HepG2 (cell line): ENCODE measurements around the gene LTBR. TPM values are rescaled to one million over a fixed set of nuclear protein-coding genes. Genes with fewer than 3 reads are reported as not detected.
A peak's percentile ranks its signal among the peaks of the same experiment; 100 is the strongest.

Experiments
- ATM ChIP-seq: fragments of 450-650 bp; IDR thresholded peaks from 2 replicates; pipeline ENCODE4 v1.7.1; 2017; ENCODE audit warnings: mild to moderate bottlenecking, borderline replicate concordance
- CEBPG ChIP-seq: IDR thresholded peaks from 2 replicates; pipeline ENCODE4 v1.6.1; 2016
- EEA1 ChIP-seq: sonication (generic); formaldehyde crosslinking; IDR thresholded peaks from 2 replicates; pipeline ENCODE4 v1.5.1; 2020; ENCODE audit warnings: mild to moderate bottlenecking, missing genetic modification reagents, borderline replicate concordance
- FOXP1 ChIP-seq, 2 experiments: fragments of 450-650 bp in 1 of 2; IDR thresholded peaks; 2 replicates each; pipeline ENCODE4 v1.6.1; 2017 to 2018; ENCODE audit warnings: antibody characterized with exemption in 1 of 2
- HOXA5 ChIP-seq: sonication (generic); formaldehyde crosslinking; IDR thresholded peaks from 2 replicates; pipeline ENCODE4 v1.4.0; 2020; ENCODE audit warnings: missing genetic modification reagents
- IKZF4 ChIP-seq: sonication (generic); formaldehyde crosslinking; IDR thresholded peaks from 2 replicates; pipeline ENCODE4 v1.5.1; 2020; ENCODE audit warnings: borderline replicate concordance, mild to moderate bottlenecking, low read depth, missing genetic modification reagents; ENCODE audit errors: not compliant biosample characterization
- KLF15 ChIP-seq: sonication (generic); formaldehyde crosslinking; IDR thresholded peaks from 2 replicates; pipeline ENCODE4 v1.8.1; 2023; ENCODE audit warnings: borderline replicate concordance, mild to moderate bottlenecking, inconsistent platforms, missing genetic modification reagents, mixed read lengths
- KLF16 ChIP-seq, 2 experiments: sonication (generic) in 1 of 2; formaldehyde crosslinking in 1 of 2; IDR thresholded peaks; 2 replicates each; pipeline versions ENCODE4 v1.6.1 to v1.8.0; 2016 to 2023; ENCODE audit warnings: missing genetic modification reagents in 2 of 2, missing compliant biosample characterization in 1 of 2
- MBD4 ChIP-seq: IDR thresholded peaks from 2 replicates; pipeline ENCODE4 v1.6.1; 2012; ENCODE audit warnings: low read length, inconsistent platforms, borderline replicate concordance
- MXI1 ChIP-seq: IDR thresholded peaks from 3 replicates; pipeline ENCODE4 v1.6.1; 2012; ENCODE audit warnings: low read depth, low read length, inconsistent platforms, borderline replicate concordance
- POLR2AphosphoS5 ChIP-seq: IDR thresholded peaks from 2 replicates; pipeline ENCODE4 v1.6.1; 2012; ENCODE audit warnings: low read depth, low read length
- RFX1 ChIP-seq: fragments of 450-650 bp; IDR thresholded peaks from 2 replicates; pipeline ENCODE4 v1.6.1; 2017
- SMAD9 ChIP-seq: sonication (generic); formaldehyde crosslinking; IDR thresholded peaks from 2 replicates; pipeline ENCODE4 v1.5.1; 2020; ENCODE audit warnings: mild to moderate bottlenecking, missing genetic modification reagents
- SP4 ChIP-seq: sonication (generic); formaldehyde crosslinking; IDR thresholded peaks from 2 replicates; pipeline ENCODE4 v1.8.1; 2023; ENCODE audit warnings: mild to moderate bottlenecking, missing genetic modification reagents
- STAT6 ChIP-seq: sonication (generic); formaldehyde crosslinking; IDR thresholded peaks from 2 replicates; pipeline ENCODE4 v1.4.0; 2020; ENCODE audit warnings: missing genetic modification reagents, mild to moderate bottlenecking, borderline replicate concordance
- TEF ChIP-seq: sonication (generic); formaldehyde crosslinking; IDR thresholded peaks from 2 replicates; pipeline ENCODE4 v1.5.0; 2020; ENCODE audit warnings: missing genetic modification reagents
- TFAP4 ChIP-seq: sonication (generic); IDR thresholded peaks from 2 replicates; pipeline ENCODE4 v1.6.1; 2016; ENCODE audit warnings: low read depth, borderline replicate concordance
- TSC22D2 ChIP-seq: sonication (generic); formaldehyde crosslinking; IDR thresholded peaks from 2 replicates; pipeline ENCODE4 v1.5.1; 2020; ENCODE audit warnings: missing genetic modification reagents, mild to moderate bottlenecking, borderline replicate concordance
- ZFX ChIP-seq: sonication (generic); formaldehyde crosslinking; IDR thresholded peaks from 2 replicates; pipeline ENCODE4 v1.4.0; 2020; ENCODE audit warnings: mild to moderate bottlenecking, low read depth, missing genetic modification reagents, moderate library complexity
- ZNF20 ChIP-seq: sonication (generic); formaldehyde crosslinking; IDR thresholded peaks from 2 replicates; pipeline ENCODE4 v1.4.0; 2020; ENCODE audit warnings: mild to moderate bottlenecking, moderate library complexity, missing genetic modification reagents
- ZNF260 ChIP-seq: sonication (generic); formaldehyde crosslinking; IDR thresholded peaks from 2 replicates; pipeline ENCODE4 v1.4.0; 2020; ENCODE audit warnings: missing genetic modification reagents, low read depth, mild to moderate bottlenecking, borderline replicate concordance
- ZNF607 ChIP-seq: sonication (generic); formaldehyde crosslinking; IDR thresholded peaks from 2 replicates; pipeline ENCODE4 v1.5.1; 2020; ENCODE audit warnings: missing genetic modification reagents, mild to moderate bottlenecking, borderline replicate concordance
- ZNF737 ChIP-seq: sonication (generic); formaldehyde crosslinking; IDR thresholded peaks from 2 replicates; pipeline ENCODE4 v1.5.0; 2020; ENCODE audit warnings: missing genetic modification reagents, mild to moderate bottlenecking, borderline replicate concordance
- ZNF782 ChIP-seq: sonication (generic); formaldehyde crosslinking; IDR thresholded peaks from 2 replicates; pipeline ENCODE4 v1.4.0; 2020; ENCODE audit warnings: missing genetic modification reagents, mild to moderate bottlenecking, borderline replicate concordance
- ZNF841 ChIP-seq: sonication (generic); formaldehyde crosslinking; IDR thresholded peaks from 2 replicates; pipeline ENCODE4 v1.8.1; 2023; ENCODE audit warnings: missing genetic modification reagents, borderline replicate concordance
- ZNF878 ChIP-seq: sonication (generic); formaldehyde crosslinking; IDR thresholded peaks from 2 replicates; pipeline ENCODE4 v1.8.1; 2023; ENCODE audit warnings: mild to moderate bottlenecking, missing genetic modification reagents, moderate library complexity
- polyA plus RNA-seq, 8 experiments: library from polyadenylated mRNA; depleted of rRNA in 3 of 8; stranded (reverse) in 7 of 8; unstranded in 1 of 8; fragments of >200 nt; fragmentation: Illumina TruSeq in 4 of 8; extraction: Trizol in 4 of 8; gene quantifications; 2 replicates each; pipeline versions ENCODE4 v1.2.1 to v1.2.3, GENCODE V29; 2011 to 2016; ENCODE audit warnings: low read depth in 4 of 8, missing spikeins in 1 of 8, mixed read lengths in 1 of 8; ENCODE audit not compliant: insufficient read depth in 1 of 8
- total RNA-seq, 5 experiments: library from RNA; depleted of rRNA; stranded (reverse); fragments of >200 nt; fragmentation: Illumina TruSeq; extraction: Trizol; gene quantifications; 2 replicates each; pipeline ENCODE4 v1.2.3, GENCODE V29; 2016; ENCODE audit warnings: low read depth in 1 of 5

LTBR gene
- total and polyA plus RNA-seq, 2 of the 13 experiments (the other 11 are each of a cell fraction or from before 2014, with no cell fraction given): 31.4 to 34.8 TPM

GRCh38 chr12:6430124-6430989, 46.4 kb downstream of the LTBR start (continued):
- TF ChIP-seq ZNF841 (CRISPR knock-in tag) (no peak), EEA1 (no peak), CEBPG (CRISPR knock-in tag) (0 out of 2 replicates have a peak, but pooled peaks have one; percentile 26), HOXA5 (CRISPR knock-in tag) (no peak), ZNF737 (CRISPR knock-in tag) (no peak), TFAP4 (peak; percentile 13; the same call in 1 of the 2 replicates), SP4 (0 out of 2 replicates have a peak, but pooled peaks have one; percentile 41), ZNF607 (CRISPR knock-in tag) (no peak), ZNF782 (no peak), TSC22D2 (CRISPR knock-in tag) (no peak), IKZF4 (CRISPR knock-in tag) (no peak), ATM (no peak), MBD4 (no peak), KLF15 (CRISPR knock-in tag) (no peak), RFX1 (no peak), ZNF20 (CRISPR knock-in tag) (no peak), FOXP1 (IDR thresholded peaks at IDR 0.05) (no peak), FOXP1 (CRISPR knock-in tag; IDR thresholded peaks at IDR 0.05) (0 out of 2 replicates have a peak, but pooled peaks have one; percentile 8), KLF16 (CRISPR knock-in tag; IDR thresholded peaks at IDR 0.05) (0 out of 4 replicates have a peak, but pooled peaks of 1 of the 2 experiments have one; percentile 34), TEF (0 out of 2 replicates have a peak, but pooled peaks have one; percentile 40), STAT6 (no peak), ZFX (CRISPR knock-in tag) (no peak), SMAD9 (no peak), ZNF260 (CRISPR knock-in tag) (no peak), POLR2AphosphoS5 (no peak), ZNF878 (CRISPR knock-in tag) (no peak), MXI1 (peak; percentile 40; the same call in 1 of the 3 replicates)
